Mononuclear cell (primary cell): Measurements from ENCODE around the gene PDE6G. TPM values are rescaled to one million over a fixed set of nuclear protein-coding genes. Genes with fewer than 3 reads are reported as not detected.
"Not testable (repeated sequence)": the region's sequence is repeated elsewhere in the genome, so short reads cannot be mapped to it uniquely, and the experiment has no call there.

Experiments used
- H3K27me3 ChIP-seq: 2 replicates; pipeline ENCODE4 v1.6.0; 2011; ENCODE audit warnings: low read length, control low read depth; ENCODE audit not compliant: insufficient read depth
- H3K4me1 ChIP-seq: 2 replicates; pipeline ENCODE4 v1.5.1; 2011; ENCODE audit warnings: mild to moderate bottlenecking, low read length, control low read depth; ENCODE audit not compliant: insufficient read depth
- H3K4me3 ChIP-seq: 2 replicates; pipeline ENCODE4 v1.5.1; 2011; ENCODE audit warnings: mild to moderate bottlenecking, low read length, moderate library complexity
- H3K9me3 ChIP-seq: 2 replicates; pipeline ENCODE4 v1.5.1; 2011; ENCODE audit warnings: low read depth, mild to moderate bottlenecking, control low read depth, low read length
- total RNA-seq: library from RNA; depleted of rRNA; stranded (reverse); fragments of >200 nt; gene quantifications from one replicate; pipeline ENCODE4 v1.2.3, GENCODE V29; 2012

The PDE6G gene
- total RNA-seq, 1 donor, result 2.1 TPM

GRCh38 chr17:81638683-81639082 lies 17.7 kb downstream of the PDE6G start:
- H3K4me1 ChIP-seq, result peaks cover 26% of the 10 kb centered on the region
- H3K9me3 ChIP-seq, result no peaks in the 10 kb centered on the region
- H3K27me3 ChIP-seq, result no peaks in the 10 kb centered on the region
- H3K4me3 ChIP-seq, result no peak overlapping the region

- Histone ChIP-seq H3K27me3 (no peaks in the 10 kb centered on the region), H3K9me3 (no peaks in the 10 kb centered on the region), H3K4me3 (peak within 1 kb of the TSS; percentile 80), H3K4me1 (peaks cover 26% of the 10 kb centered on the region)
These were observed 19.6 kb downstream of the PDE6G start, which contains the start of the genes NPLOC4 and TSPAN10 for GRCh38 chr17:81636505-81637288. NPLOC4 (minus strand) TSS chr17:81637112; CDS start chr17:81636930, 182 bp downstream. TSPAN10 (plus strand) TSS chr17:81637196; CDS start chr17:81642413, 5,217 bp downstream.

- Histone ChIP-seq H3K27me3 (no peaks in the 10 kb centered on the region), H3K4me3 (peak overlapping the region; percentile 80), H3K4me1 (peaks cover 26% of the 10 kb centered on the region), H3K9me3 (no peaks in the 10 kb centered on the region)
These were observed 20.3 kb downstream of the PDE6G start for GRCh38 chr17:81635973-81636504.

- no peak overlapping the region for H3K4me3 ChIP-seq
- no peaks in the 10 kb centered on the region for H3K27me3 ChIP-seq
- H3K9me3 ChIP-seq, result no peaks in the 10 kb centered on the region
- peaks cover 26% of the 10 kb centered on the region for H3K4me1 ChIP-seq
These were observed 20.9 kb downstream of the PDE6G start for GRCh38 chr17:81635431-81635830.

GRCh38 chr17:81631482-81631881 lies 24.9 kb downstream of the PDE6G start:
- Histone ChIP-seq H3K4me3 (no peak overlapping the region), H3K9me3 (no peaks in the 10 kb centered on the region), H3K27me3 (no peaks in the 10 kb centered on the region), H3K4me1 (peaks cover 20% of the 10 kb centered on the region)

GRCh38 chr17:81630274-81630673 lies 26.1 kb downstream of the PDE6G start:
- H3K9me3 ChIP-seq, result no peaks in the 10 kb centered on the region
- H3K4me1 ChIP-seq, result peaks cover 8% of the 10 kb centered on the region
- no peak overlapping the region for H3K4me3 ChIP-seq
- no peaks in the 10 kb centered on the region for H3K27me3 ChIP-seq

GRCh38 chr17:81621494-81622130 lies 34.7 kb downstream of the PDE6G start:
- Histone ChIP-seq H3K9me3 (no peaks in the 10 kb centered on the region), H3K4me3 (no peak overlapping the region), H3K4me1 (no peaks in the 10 kb centered on the region), H3K27me3 (no peaks in the 10 kb centered on the region)

GRCh38 chr17:81618307-81618706 lies 38.0 kb downstream of the PDE6G start:
- not testable (repeated sequence) for H3K27me3 ChIP-seq, H3K4me3 ChIP-seq, H3K4me1 ChIP-seq, H3K9me3 ChIP-seq

- Histone ChIP-seq H3K9me3 (no peaks in the 10 kb centered on the region), H3K4me1 (no peaks in the 10 kb centered on the region), H3K27me3 (no peaks in the 10 kb centered on the region), H3K4me3 (no peak overlapping the region)
These were observed 39.5 kb downstream of the PDE6G start for GRCh38 chr17:81616877-81617276.

GRCh38 chr17:81615401-81615930 lies 40.9 kb downstream of the PDE6G start:
- H3K27me3 ChIP-seq, result no peaks in the 10 kb centered on the region
- H3K4me1 ChIP-seq, result no peaks in the 10 kb centered on the region
- no peaks in the 10 kb centered on the region for H3K9me3 ChIP-seq
- no peak overlapping the region for H3K4me3 ChIP-seq

- Histone ChIP-seq H3K27me3 (no peaks in the 10 kb centered on the region), H3K9me3 (no peaks in the 10 kb centered on the region), H3K4me1 (peaks cover 14% of the 10 kb centered on the region)
These were observed 44.0 kb downstream of the PDE6G start for GRCh38 chr17:81612172-81612970.

GRCh38 chr17:81609541-81610311 lies 46.6 kb downstream of the PDE6G start:
- Histone ChIP-seq H3K4me1 (peaks cover 20% of the 10 kb centered on the region), H3K4me3 (no peak overlapping the region), H3K9me3 (no peaks in the 10 kb centered on the region), H3K27me3 (no peaks in the 10 kb centered on the region)

More at GRCh38 chr17:81612172-81612970, 44.0 kb downstream of the PDE6G start:
- no peak overlapping the region for H3K4me3 ChIP-seq

- H3K27me3 ChIP-seq, result no peaks in the 10 kb centered on the region
- peaks cover 20% of the 10 kb centered on the region for H3K4me1 ChIP-seq
- H3K4me3 ChIP-seq, result no peak overlapping the region
- H3K9me3 ChIP-seq, result no peaks in the 10 kb centered on the region
These were observed 47.7 kb downstream of the PDE6G start for GRCh38 chr17:81608605-81609004.

- no peak overlapping the region for H3K4me3 ChIP-seq
- no peaks in the 10 kb centered on the region for H3K9me3 ChIP-seq
- H3K27me3 ChIP-seq, result no peaks in the 10 kb centered on the region
- peaks cover 20% of the 10 kb centered on the region for H3K4me1 ChIP-seq
These were observed 48.3 kb downstream of the PDE6G start for GRCh38 chr17:81608082-81608481.
